HepG2 (cell line): ENCODE data around the gene RBM18.

Experiments
- CHD2 ChIP-seq: IDR thresholded peaks from 2 replicates; pipeline ENCODE4 v1.6.1; 2011; ENCODE audit warnings: low read depth, low read length, improper control_type of control experiment
- GABPA ChIP-seq, 2 experiments: IDR thresholded peaks; 2 replicates each; pipeline ENCODE4 v1.6.1; 2011 to 2016; ENCODE audit warnings: low read depth in 2 of 2, low read length in 1 of 2, missing biosample characterization in 1 of 2, missing genetic modification characterization in 1 of 2
- NFIC ChIP-seq: IDR thresholded peaks from 2 replicates; pipeline ENCODE4 v1.6.1; 2012; ENCODE audit warnings: mild to moderate bottlenecking, low read length, inconsistent platforms
- NFRKB ChIP-seq: fragments of 450-650 bp; IDR thresholded peaks from 2 replicates; pipeline ENCODE4 v1.6.1; 2017
- REST ChIP-seq, 2 experiments: IDR thresholded peaks; 2 replicates each; pipeline ENCODE4 v1.6.1; 2011 to 2012; ENCODE audit warnings: low read length in 2 of 2, borderline replicate concordance in 1 of 2, low read depth in 1 of 2, mild to moderate bottlenecking in 1 of 2, moderate library complexity in 1 of 2
- SNAPC5 ChIP-seq: sonication (generic); formaldehyde crosslinking; IDR thresholded peaks from 2 replicates; pipeline ENCODE4 v1.8.1; 2023; ENCODE audit warnings: mild to moderate bottlenecking, missing genetic modification reagents, borderline replicate concordance
- SOX6 ChIP-seq, 2 experiments: fragments of 450-650 bp in 1 of 2; sonication (generic) in 1 of 2; formaldehyde crosslinking in 1 of 2; IDR thresholded peaks; 2 replicates each; pipeline versions ENCODE4 v1.4.0 to v1.6.1; 2017 to 2020; ENCODE audit warnings: antibody characterized with exemption in 1 of 2, mild to moderate bottlenecking in 1 of 2, missing genetic modification reagents in 1 of 2
- SP4 ChIP-seq: sonication (generic); formaldehyde crosslinking; IDR thresholded peaks from 2 replicates; pipeline ENCODE4 v1.8.1; 2023; ENCODE audit warnings: mild to moderate bottlenecking, missing genetic modification reagents

GRCh38 chr9:122188369-122188768 is 76.3 kb downstream of the RBM18 start:
- TF ChIP-seq GABPA (IDR thresholded peaks at IDR 0.05; ENCODE audit: low read depth, low read length) (no peak), GABPA (CRISPR knock-in tag; IDR thresholded peaks at IDR 0.05; ENCODE audit: low read depth) (no peak), SP4 (CRISPR knock-in tag) (no peak), SNAPC5 (CRISPR knock-in tag) (no peak), NFIC (no peak), SOX6 (IDR thresholded peaks at IDR 0.05) (no peak), SOX6 (CRISPR knock-in tag; IDR thresholded peaks at IDR 0.05) (peak; percentile 46; the same call in 1 of the 2 replicates), CHD2 (no peak), NFRKB (no peak), REST (IDR thresholded peaks at IDR 0.05; ENCODE audit: borderline replicate concordance in 1 of 2, low read depth in 1 of 2, low read length in 2 of 2) (no peak)
